Upper lobe of left lung (tissue), 6 donors: ENCODE measurements around the gene LGR5. TPM values are rescaled to one million over a fixed set of nuclear protein-coding genes. Genes with fewer than 3 reads are reported as not detected.

Experiments
- ATAC-seq, 2 donors: fragments of 200-7000 bp; cut with Tn5 transposase; one replicate each; pipeline ENCODE4 v1.9.1; 2022; ENCODE audit warnings: mild to moderate bottlenecking in 2 of 2, moderate library complexity in 2 of 2; ENCODE audit not compliant: low FRiP score in 2 of 2
- DNase-seq, 2 donors: peaks; one replicate each; pipeline ENCODE4 v3.0.0-alpha.2; 2019 to 2020
- H3K27ac ChIP-seq, 4 donors: fragments of 200-600 bp; sonication (generic); one replicate each; pipeline ENCODE4 v1.5.1; 2016 to 2019
- H3K27me3 ChIP-seq, 4 donors: fragments of 200-600 bp; sonication (generic); one replicate each; pipeline ENCODE4 v1.5.1; 2017 to 2019
- H3K36me3 ChIP-seq, 4 donors: fragments of 200-600 bp; sonication (generic); one replicate each; pipeline ENCODE4 v1.5.1; 2016 to 2019
- H3K4me1 ChIP-seq, 4 donors: fragments of 200-600 bp; sonication (generic); one replicate each; pipeline ENCODE4 v1.5.1; 2018 to 2019
- H3K4me3 ChIP-seq, 4 donors: fragments of 200-600 bp; sonication (generic); one replicate each; pipeline ENCODE4 v1.5.1; 2017 to 2019; ENCODE audit warnings: mild to moderate bottlenecking in 2 of 4, moderate library complexity in 1 of 4
- H3K9me3 ChIP-seq, 4 donors: fragments of 200-600 bp; sonication (generic); one replicate each; pipeline ENCODE4 v1.5.1; 2018 to 2019
- CTCF ChIP-seq, 6 experiments: fragments of 450-650 bp in 4 of 6; fragments of 200-600 bp in 2 of 6; sonication (generic) in 2 of 6; IDR thresholded peaks; one replicate each; pipeline ENCODE4 v1.5.1; 2016 to 2019; ENCODE audit warnings: antibody characterized with exemption in 6 of 6
- EP300 ChIP-seq, 4 donors: sonication (generic); formaldehyde crosslinking; IDR thresholded peaks; one replicate each; pipeline ENCODE4 v1.5.1; 2017; ENCODE audit warnings: antibody characterized with exemption in 4 of 4, control low read depth in 2 of 4
- POLR2A ChIP-seq, 4 donors: fragments of 450-650 bp; IDR thresholded peaks; one replicate each; pipeline ENCODE4 v1.5.1; 2016 to 2017; ENCODE audit warnings: antibody characterized with exemption in 4 of 4, mild to moderate bottlenecking in 2 of 4
- POLR2AphosphoS5 ChIP-seq, 2 donors: sonication (generic); formaldehyde crosslinking; IDR thresholded peaks; one replicate each; pipeline ENCODE4 v1.5.1; 2017; ENCODE audit warnings: antibody characterized with exemption in 2 of 2
- WGBS, 2 donors: methylation state at CpG; one replicate each; pipeline ENCODE4 v1.1.5; 2017 to 2018; 5-methylcytosine and 5-hydroxymethylcytosine counted together
- total RNA-seq, 6 donors: library from RNA; depleted of rRNA in 4 of 6; stranded (reverse); fragments of >200 nt in 4 of 6; gene quantifications; one replicate each; pipeline versions ENCODE4 v1.1.0 to v1.2.1, GENCODE V29; 2016 to 2021
- donor health status: DM: no; HTN: no; CAD: no; lungs with moderate emphysema.
- donor health status: DM: no; HTN: yes; CAD: no; lungs with severe emphysema.

Gene LGR5
- total RNA-seq, 6 donors from 2014 or later, result 0.27 to 1.2 (median 0.75) TPM; not detected in 2

- H3K27me3 ChIP-seq, result no peaks in the 10 kb centered on the region
- no peaks in the 10 kb centered on the region for H3K9me3 ChIP-seq
- no peak overlapping the region for H3K4me3 ChIP-seq
- no peaks in the 10 kb centered on the region for H3K4me1 ChIP-seq
- WGBS, 2 donors, result 89 to 91% methylated on average over 4 of the region's 4 CpGs
- ATAC-seq, result no peak
- no peaks in the 10 kb centered on the region for H3K36me3 ChIP-seq
- TF ChIP-seq POLR2AphosphoS5 (IDR thresholded peaks at IDR 0.05), result no peak
- TF ChIP-seq POLR2A (IDR thresholded peaks at IDR 0.05), result no peak
- no peak for TF ChIP-seq EP300 (IDR thresholded peaks at IDR 0.05)
- TF ChIP-seq CTCF (IDR thresholded peaks at IDR 0.05), result no peak
- H3K27ac ChIP-seq, result no peak overlapping the region
- DNase-seq, result no peak
Observed at GRCh38 chr12:71425568-71426299, 13.9 kb upstream of the LGR5 start.

- Histone ChIP-seq H3K4me3 (no peak overlapping the region), H3K36me3 (no peaks in the 10 kb centered on the region), H3K9me3 (no peaks in the 10 kb centered on the region), H3K4me1 (no peaks in the 10 kb centered on the region), H3K27me3 (no peaks in the 10 kb centered on the region), H3K27ac (no peak overlapping the region)
- DNase-seq, result no peak
- no peak for ATAC-seq
- 83 to 94% methylated on average over 3 of the region's 3 CpGs for WGBS, 2 donors
- no peak for TF ChIP-seq POLR2A (IDR thresholded peaks at IDR 0.05)
- TF ChIP-seq CTCF (IDR thresholded peaks at IDR 0.05), result no peak
- no peak for TF ChIP-seq POLR2AphosphoS5 (IDR thresholded peaks at IDR 0.05)
- TF ChIP-seq EP300 (IDR thresholded peaks at IDR 0.05), result no peak
Observed at GRCh38 chr12:71426300-71427047, 13.1 kb upstream of the LGR5 start.

- H3K4me3 ChIP-seq, result no peak overlapping the region
- DNase-seq (no peak), ATAC-seq (no peak)
- TF ChIP-seq POLR2AphosphoS5 (IDR thresholded peaks at IDR 0.05), result no peak
- H3K9me3 ChIP-seq, result peaks cover 0 to 4% (median 1%) of the 10 kb centered on the region in 4 donors
- no peaks in the 10 kb centered on the region for H3K4me1 ChIP-seq
- H3K36me3 ChIP-seq, result no peaks in the 10 kb centered on the region
- H3K27me3 ChIP-seq, result no peaks in the 10 kb centered on the region
- 92 to 95% methylated on average over 1 of the region's 1 CpG for WGBS, 2 donors
- no peak overlapping the region for H3K27ac ChIP-seq
Observed at GRCh38 chr12:71430756-71431155, 8.8 kb upstream of the LGR5 start.

GRCh38 chr12:71431991-71432390, 7.6 kb upstream of the LGR5 start:
- TF ChIP-seq CTCF (IDR thresholded peaks at IDR 0.05) (no peak), EP300 (IDR thresholded peaks at IDR 0.05) (no peak), POLR2A (IDR thresholded peaks at IDR 0.05) (no peak), POLR2AphosphoS5 (IDR thresholded peaks at IDR 0.05) (no peak)
- WGBS, 2 donors, result 71 to 72% methylated on average over 3 of the region's 3 CpGs
- peaks cover 4 to 15% (median 11%) of the 10 kb centered on the region in 4 donors for H3K9me3 ChIP-seq
- no peak for DNase-seq
- ATAC-seq, result no peak
- no peaks in the 10 kb centered on the region for H3K27me3 ChIP-seq
- H3K4me3 ChIP-seq, result no peak overlapping the region
- no peaks in the 10 kb centered on the region for H3K36me3 ChIP-seq
- H3K4me1 ChIP-seq, result no peaks in the 10 kb centered on the region
- H3K27ac ChIP-seq, result no peak overlapping the region

GRCh38 chr12:71432936-71433335, 6.7 kb upstream of the LGR5 start:
- ATAC-seq (no peak), DNase-seq (no peak)
- TF ChIP-seq EP300 (IDR thresholded peaks at IDR 0.05), result no peak
- no peak for TF ChIP-seq POLR2A (IDR thresholded peaks at IDR 0.05)
- TF ChIP-seq CTCF (IDR thresholded peaks at IDR 0.05), result no peak
- TF ChIP-seq POLR2AphosphoS5 (IDR thresholded peaks at IDR 0.05), result no peak
- Histone ChIP-seq H3K4me3 (no peak overlapping the region), H3K27ac (no peak overlapping the region), H3K36me3 (no peaks in the 10 kb centered on the region), H3K4me1 (no peaks in the 10 kb centered on the region), H3K9me3 (peaks cover 4 to 15% (median 11%) of the 10 kb centered on the region in 4 donors), H3K27me3 (no peaks in the 10 kb centered on the region)
- WGBS, 2 donors, result 89 to 93% methylated on average over 5 of the region's 5 CpGs
